ENCODE measurements around the gene ROS1.

The ROS1 gene

DNA sequence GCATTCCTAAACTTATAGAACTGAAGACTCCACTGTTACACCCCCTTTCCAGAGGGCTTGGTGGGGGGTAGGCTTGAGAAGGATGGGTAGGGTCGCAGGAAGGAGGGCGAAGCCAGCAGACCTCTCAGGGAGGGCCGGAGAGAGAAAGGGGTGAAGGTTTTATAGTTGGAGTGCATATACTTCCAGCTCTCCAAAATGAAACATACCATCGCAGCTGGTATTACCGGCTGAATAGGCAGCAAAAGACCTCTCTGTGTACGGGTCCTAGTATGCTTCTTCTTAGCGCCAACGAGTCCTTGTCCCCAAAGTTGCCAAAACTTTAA, 161.4 kb downstream of the ROS1 start (continued):
- TF ChIP-seq, protein P1, sequence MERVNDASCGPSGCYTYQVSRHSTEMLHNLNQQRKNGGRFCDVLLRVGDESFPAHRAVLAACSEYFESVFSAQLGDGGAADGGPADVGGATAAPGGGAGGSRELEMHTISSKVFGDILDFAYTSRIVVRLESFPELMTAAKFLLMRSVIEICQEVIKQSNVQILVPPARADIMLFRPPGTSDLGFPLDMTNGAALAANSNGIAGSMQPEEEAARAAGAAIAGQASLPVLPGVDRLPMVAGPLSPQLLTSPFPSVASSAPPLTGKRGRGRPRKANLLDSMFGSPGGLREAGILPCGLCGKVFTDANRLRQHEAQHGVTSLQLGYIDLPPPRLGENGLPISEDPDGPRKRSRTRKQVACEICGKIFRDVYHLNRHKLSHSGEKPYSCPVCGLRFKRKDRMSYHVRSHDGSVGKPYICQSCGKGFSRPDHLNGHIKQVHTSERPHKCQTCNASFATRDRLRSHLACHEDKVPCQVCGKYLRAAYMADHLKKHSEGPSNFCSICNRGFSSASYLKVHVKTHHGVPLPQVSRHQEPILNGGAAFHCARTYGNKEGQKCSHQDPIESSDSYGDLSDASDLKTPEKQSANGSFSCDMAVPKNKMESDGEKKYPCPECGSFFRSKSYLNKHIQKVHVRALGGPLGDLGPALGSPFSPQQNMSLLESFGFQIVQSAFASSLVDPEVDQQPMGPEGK (CRISPR knock-in tag; IDR thresholded peaks at IDR 0.05; ENCODE audit: borderline replicate concordance) = no peak

DNA sequence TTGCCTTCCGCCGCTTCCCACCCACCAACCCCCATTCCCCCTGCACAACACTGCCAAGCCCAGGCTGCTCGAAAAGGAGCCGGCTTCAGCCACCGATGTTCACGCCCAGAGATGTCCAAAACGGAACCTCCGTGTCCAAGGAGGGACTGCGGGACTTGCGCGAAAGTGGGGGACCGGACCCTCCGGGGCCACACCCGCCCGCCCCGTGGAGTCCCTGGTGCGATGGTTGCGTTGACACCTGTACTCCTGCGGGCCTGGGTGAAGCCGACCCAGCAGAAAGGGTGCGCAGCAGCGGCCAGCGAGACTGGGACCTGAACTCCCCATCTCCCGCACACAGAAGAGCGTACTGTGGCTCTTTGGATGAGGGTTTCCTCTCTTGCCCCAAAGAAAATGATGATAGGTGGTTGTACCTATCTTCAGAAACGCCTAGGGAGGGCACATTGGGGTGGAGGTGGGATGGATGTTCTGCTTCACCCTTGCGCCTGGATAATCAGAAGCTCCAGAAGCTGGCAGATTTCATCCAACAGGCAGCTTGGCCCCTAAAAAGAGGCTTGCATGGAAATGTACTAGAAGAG, 162.3 kb downstream of the ROS1 start:
- ATAC-seq = no peak
- TF ChIP-seq OSR1 (CRISPR knock-in tag; IDR thresholded peaks at IDR 0.05) (no peak), ZFP30 (CRISPR knock-in tag; IDR thresholded peaks at IDR 0.05) (no peak), TCF4 (CRISPR knock-in tag; IDR thresholded peaks at IDR 0.05; ENCODE audit: borderline replicate concordance) (no peak), RARB (CRISPR knock-in tag; IDR thresholded peaks at IDR 0.05) (no peak), ZNF70 (CRISPR knock-in tag; IDR thresholded peaks at IDR 0.05) (no peak), ZNF8 (CRISPR knock-in tag; IDR thresholded peaks at IDR 0.05) (no peak), ZC3H10 (CRISPR knock-in tag; IDR thresholded peaks at IDR 0.05) (no peak), PPARA (CRISPR knock-in tag; IDR thresholded peaks at IDR 0.05; ENCODE audit: borderline replicate concordance) (no peak), SNAI2 (CRISPR knock-in tag; IDR thresholded peaks at IDR 0.05) (no peak), ZNF565 (CRISPR knock-in tag; conservative IDR thresholded peaks at IDR 0.05; ENCODE audit: low read depth) (no peak), ISL1 (CRISPR knock-in tag; IDR thresholded peaks at IDR 0.05) (no peak), CSDC2 (CRISPR knock-in tag; IDR thresholded peaks at IDR 0.05) (no peak), ZFP3 (CRISPR knock-in tag; IDR thresholded peaks at IDR 0.05) (no peak), TOX (CRISPR knock-in tag; IDR thresholded peaks at IDR 0.05; ENCODE audit: borderline replicate concordance) (no peak), BACH2 (CRISPR knock-in tag; IDR thresholded peaks at IDR 0.05; ENCODE audit: borderline replicate concordance) (no peak)
- TF ChIP-seq, protein P2, sequence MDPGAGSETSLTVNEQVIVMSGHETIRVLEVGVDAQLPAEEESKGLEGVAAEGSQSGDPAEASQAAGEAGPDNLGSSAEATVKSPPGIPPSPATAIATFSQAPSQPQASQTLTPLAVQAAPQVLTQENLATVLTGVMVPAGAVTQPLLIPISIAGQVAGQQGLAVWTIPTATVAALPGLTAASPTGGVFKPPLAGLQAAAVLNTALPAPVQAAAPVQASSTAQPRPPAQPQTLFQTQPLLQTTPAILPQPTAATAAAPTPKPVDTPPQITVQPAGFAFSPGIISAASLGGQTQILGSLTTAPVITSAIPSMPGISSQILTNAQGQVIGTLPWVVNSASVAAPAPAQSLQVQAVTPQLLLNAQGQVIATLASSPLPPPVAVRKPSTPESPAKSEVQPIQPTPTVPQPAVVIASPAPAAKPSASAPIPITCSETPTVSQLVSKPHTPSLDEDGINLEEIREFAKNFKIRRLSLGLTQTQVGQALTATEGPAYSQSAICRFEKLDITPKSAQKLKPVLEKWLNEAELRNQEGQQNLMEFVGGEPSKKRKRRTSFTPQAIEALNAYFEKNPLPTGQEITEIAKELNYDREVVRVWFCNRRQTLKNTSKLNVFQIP (CRISPR knock-in tag; IDR thresholded peaks at IDR 0.05; ENCODE audit: borderline replicate concordance, low read depth) = no peak
- TF ChIP-seq, protein P3, sequence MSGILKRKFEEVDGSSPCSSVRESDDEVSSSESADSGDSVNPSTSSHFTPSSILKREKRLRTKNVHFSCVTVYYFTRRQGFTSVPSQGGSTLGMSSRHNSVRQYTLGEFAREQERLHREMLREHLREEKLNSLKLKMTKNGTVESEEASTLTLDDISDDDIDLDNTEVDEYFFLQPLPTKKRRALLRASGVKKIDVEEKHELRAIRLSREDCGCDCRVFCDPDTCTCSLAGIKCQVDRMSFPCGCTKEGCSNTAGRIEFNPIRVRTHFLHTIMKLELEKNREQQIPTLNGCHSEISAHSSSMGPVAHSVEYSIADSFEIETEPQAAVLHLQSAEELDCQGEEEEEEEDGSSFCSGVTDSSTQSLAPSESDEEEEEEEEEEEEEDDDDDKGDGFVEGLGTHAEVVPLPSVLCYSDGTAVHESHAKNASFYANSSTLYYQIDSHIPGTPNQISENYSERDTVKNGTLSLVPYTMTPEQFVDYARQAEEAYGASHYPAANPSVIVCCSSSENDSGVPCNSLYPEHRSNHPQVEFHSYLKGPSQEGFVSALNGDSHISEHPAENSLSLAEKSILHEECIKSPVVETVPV (CRISPR knock-in tag; IDR thresholded peaks at IDR 0.05) = no peak
- TF ChIP-seq, protein P4, sequence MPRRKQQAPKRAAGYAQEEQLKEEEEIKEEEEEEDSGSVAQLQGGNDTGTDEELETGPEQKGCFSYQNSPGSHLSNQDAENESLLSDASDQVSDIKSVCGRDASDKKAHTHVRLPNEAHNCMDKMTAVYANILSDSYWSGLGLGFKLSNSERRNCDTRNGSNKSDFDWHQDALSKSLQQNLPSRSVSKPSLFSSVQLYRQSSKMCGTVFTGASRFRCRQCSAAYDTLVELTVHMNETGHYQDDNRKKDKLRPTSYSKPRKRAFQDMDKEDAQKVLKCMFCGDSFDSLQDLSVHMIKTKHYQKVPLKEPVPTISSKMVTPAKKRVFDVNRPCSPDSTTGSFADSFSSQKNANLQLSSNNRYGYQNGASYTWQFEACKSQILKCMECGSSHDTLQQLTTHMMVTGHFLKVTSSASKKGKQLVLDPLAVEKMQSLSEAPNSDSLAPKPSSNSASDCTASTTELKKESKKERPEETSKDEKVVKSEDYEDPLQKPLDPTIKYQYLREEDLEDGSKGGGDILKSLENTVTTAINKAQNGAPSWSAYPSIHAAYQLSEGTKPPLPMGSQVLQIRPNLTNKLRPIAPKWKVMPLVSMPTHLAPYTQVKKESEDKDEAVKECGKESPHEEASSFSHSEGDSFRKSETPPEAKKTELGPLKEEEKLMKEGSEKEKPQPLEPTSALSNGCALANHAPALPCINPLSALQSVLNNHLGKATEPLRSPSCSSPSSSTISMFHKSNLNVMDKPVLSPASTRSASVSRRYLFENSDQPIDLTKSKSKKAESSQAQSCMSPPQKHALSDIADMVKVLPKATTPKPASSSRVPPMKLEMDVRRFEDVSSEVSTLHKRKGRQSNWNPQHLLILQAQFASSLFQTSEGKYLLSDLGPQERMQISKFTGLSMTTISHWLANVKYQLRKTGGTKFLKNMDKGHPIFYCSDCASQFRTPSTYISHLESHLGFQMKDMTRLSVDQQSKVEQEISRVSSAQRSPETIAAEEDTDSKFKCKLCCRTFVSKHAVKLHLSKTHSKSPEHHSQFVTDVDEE (CRISPR knock-in tag; IDR thresholded peaks at IDR 0.05) = no peak
- TF ChIP-seq, protein P1 (CRISPR knock-in tag; IDR thresholded peaks at IDR 0.05; ENCODE audit: borderline replicate concordance) = no peak
- TF ChIP-seq, protein P5, sequence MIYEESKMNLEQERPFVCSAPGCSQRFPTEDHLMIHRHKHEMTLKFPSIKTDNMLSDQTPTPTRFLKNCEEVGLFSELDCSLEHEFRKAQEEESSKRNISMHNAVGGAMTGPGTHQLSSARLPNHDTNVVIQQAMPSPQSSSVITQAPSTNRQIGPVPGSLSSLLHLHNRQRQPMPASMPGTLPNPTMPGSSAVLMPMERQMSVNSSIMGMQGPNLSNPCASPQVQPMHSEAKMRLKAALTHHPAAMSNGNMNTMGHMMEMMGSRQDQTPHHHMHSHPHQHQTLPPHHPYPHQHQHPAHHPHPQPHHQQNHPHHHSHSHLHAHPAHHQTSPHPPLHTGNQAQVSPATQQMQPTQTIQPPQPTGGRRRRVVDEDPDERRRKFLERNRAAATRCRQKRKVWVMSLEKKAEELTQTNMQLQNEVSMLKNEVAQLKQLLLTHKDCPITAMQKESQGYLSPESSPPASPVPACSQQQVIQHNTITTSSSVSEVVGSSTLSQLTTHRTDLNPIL (CRISPR knock-in tag; IDR thresholded peaks at IDR 0.05; ENCODE audit: low read depth) = no peak
